ENCODE results near the gene KRT9. TPM values are rescaled to one million over a fixed set of nuclear protein-coding genes. Genes with fewer than 3 reads are reported as not detected.

The KRT9 gene
- total and polyA plus RNA-seq, 10 of the 15 experiments (the other 5 are each of a cell fraction or from before 2014, with no cell fraction given), result not detected

GRCh38 chr17:41593306-41593981, 21.6 kb upstream of the KRT9 start:
- FAIRE-seq, result no peak
- no peak overlapping the region for H3K27ac ChIP-seq (ENCODE audit: control insufficient read depth, insufficient read depth)

More at GRCh38 chr17:41593306-41593981, 21.6 kb upstream of the KRT9 start:
- no peaks in the 10 kb centered on the region for H4K20me1 ChIP-seq (ENCODE audit: control insufficient read depth, insufficient read depth)
- in situ Hi-C loops (cut with MboI), result no loop called here
- no peak overlapping the region for H3K4me3 ChIP-seq
- intact Hi-C loops (cut with micrococcal nuclease; ENCODE audit: unreplicated experiment), result loop anchor here (5.0 kb wide), 1 partner anchor 69 kb away; no protein-coding TSS in a partner anchor
- no peaks in the 10 kb centered on the region for H3K4me1 ChIP-seq (ENCODE audit: control insufficient read depth, insufficient read depth, low read length)
- POLR2A ChIA-PET, result no interaction called here
- no peak overlapping the region for H2AFZ ChIP-seq (ENCODE audit: control insufficient read depth, low read depth, low read length)
- no peak overlapping the region for H3K9ac ChIP-seq (ENCODE audit: control insufficient read depth, insufficient read depth, low read length)
- DNase-seq (ENCODE audit: low read depth, low spot score) (no peak), ATAC-seq (peak; percentile 36; the same call in 2 of the 3 replicates)
- CTCF ChIA-PET, result interaction anchor here (0.6 to 3.1 kb wide), 4 partner anchors 9 to 70 kb away, joined by 3 to 12 read pairs (median 3); no protein-coding TSS in a partner anchor
- no TSS peak for BruUV-seq (replicated peaks)
- no peaks in the 10 kb centered on the region for H3K36me3 ChIP-seq (ENCODE audit: control insufficient read depth in 2 of 2, insufficient read depth in 2 of 2, low read length in 1 of 2)
- 0% methylated on average over 8 of the region's 8 CpGs for WGBS (ENCODE audit: insufficient coverage, insufficient replicate concordance, low lambda C conversion rate, missing lambda C conversion rate)
- H3K79me2 ChIP-seq (ENCODE audit: control insufficient read depth, insufficient read depth, low read length), result no peaks in the 10 kb centered on the region
- RAD21 ChIA-PET (ENCODE audit: unreplicated experiment), result interaction anchor here (0.9 to 1.1 kb wide), 2 partner anchors 53 to 55 kb away, joined by 3 to 5 read pairs; no protein-coding TSS in a partner anchor
- H3K27me3 ChIP-seq (replicated peaks in 1 of 2; ENCODE audit: control insufficient read depth in 2 of 2, insufficient read depth in 2 of 2, low read length in 1 of 2), result peaks cover 0 to 2% of the 10 kb centered on the region in 2 experiments; a peak in 2 of 4 replicates
- H3K4me2 ChIP-seq (ENCODE audit: control insufficient read depth, insufficient read depth), result no peak overlapping the region
- H3K9me3 ChIP-seq (replicated peaks; ENCODE audit: control insufficient read depth, insufficient read depth, low read length), result no peaks in the 10 kb centered on the region
- SMC1A ChIA-PET (ENCODE audit: uncharacterized antibody, unreplicated experiment), result interaction anchor here (2.0 kb wide), 1 partner anchor 55 kb away, joined by 7 read pairs; no protein-coding TSS in a partner anchor
- TF ChIP-seq SIN3A (IDR thresholded peaks at IDR 0.05; ENCODE audit: low read depth, low read length) (no peak), RBBP5 (conservative IDR thresholded peaks at IDR 0.05) (no peak), FOS (IDR thresholded peaks at IDR 0.05; ENCODE audit: borderline replicate concordance, extremely low read depth, insufficient read length) (no peak)
- TF ChIP-seq, protein P1, sequence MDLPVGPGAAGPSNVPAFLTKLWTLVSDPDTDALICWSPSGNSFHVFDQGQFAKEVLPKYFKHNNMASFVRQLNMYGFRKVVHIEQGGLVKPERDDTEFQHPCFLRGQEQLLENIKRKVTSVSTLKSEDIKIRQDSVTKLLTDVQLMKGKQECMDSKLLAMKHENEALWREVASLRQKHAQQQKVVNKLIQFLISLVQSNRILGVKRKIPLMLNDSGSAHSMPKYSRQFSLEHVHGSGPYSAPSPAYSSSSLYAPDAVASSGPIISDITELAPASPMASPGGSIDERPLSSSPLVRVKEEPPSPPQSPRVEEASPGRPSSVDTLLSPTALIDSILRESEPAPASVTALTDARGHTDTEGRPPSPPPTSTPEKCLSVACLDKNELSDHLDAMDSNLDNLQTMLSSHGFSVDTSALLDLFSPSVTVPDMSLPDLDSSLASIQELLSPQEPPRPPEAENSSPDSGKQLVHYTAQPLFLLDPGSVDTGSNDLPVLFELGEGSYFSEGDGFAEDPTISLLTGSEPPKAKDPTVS (IDR thresholded peaks at IDR 0.05; ENCODE audit: low read depth, low read length), result no peak
